ENCODE measurements around the gene PPM1H. TPM values are rescaled to one million over a fixed set of nuclear protein-coding genes. Genes with fewer than 3 reads are reported as not detected.

Gene PPM1H
- total RNA-seq, 3 donors from 2014 or later (not counting 1 experiment from before 2014, with no cell fraction given), result 0.18 to 2.1 (median 0.40) TPM

DNA sequence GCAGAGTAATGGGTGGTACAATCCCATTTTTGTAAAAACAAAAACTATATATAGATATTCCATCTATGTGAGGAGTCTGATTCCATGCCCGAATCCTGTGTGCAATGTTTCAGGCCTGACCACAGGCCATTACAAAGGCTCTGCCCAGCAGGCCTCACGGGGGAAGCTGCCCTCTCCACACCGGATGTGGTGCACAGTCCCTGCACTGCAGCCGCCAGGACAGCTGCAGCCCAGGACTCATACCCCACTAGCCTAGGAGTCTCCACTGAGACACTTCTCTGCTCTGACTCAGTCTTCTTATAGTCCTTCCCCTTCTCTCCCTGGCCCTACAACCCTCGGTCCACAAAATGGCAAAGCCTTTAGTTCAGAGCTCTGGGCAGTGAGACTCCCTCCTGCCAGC is 190.4 kb downstream of the PPM1H start:
- H3K36me3 ChIP-seq (ENCODE audit: control insufficient read depth, insufficient read depth, low read length), result no peaks in the 10 kb centered on the region
- Mint-ChIP-seq H3K27me3 (ENCODE audit: low read depth in 2 of 2) (peaks cover 0 to 7% of the 10 kb centered on the region in 2 donors), H3K4me1 (no peaks in the 10 kb centered on the region), H3K27ac (no peak overlapping the region), H3K4me3 (no peak overlapping the region), H3K9me3 (no peaks in the 10 kb centered on the region), H3K36me3 (no peaks in the 10 kb centered on the region)
- no peaks in the 10 kb centered on the region for H3K27me3 ChIP-seq (ENCODE audit: control insufficient read depth, insufficient read depth, low read length)
- intact Hi-C loops (cut with micrococcal nuclease), result no loop called here
- no peak overlapping the region for H3K4me3 ChIP-seq (ENCODE audit: low read length)
- DNase-seq (no peak), ATAC-seq (peak in 1 of 3 donors; percentile 35)
- no peaks in the 10 kb centered on the region for H3K9me3 ChIP-seq (ENCODE audit: control insufficient read depth, insufficient read depth, low read length)
- 75% methylated on average over 5 of the region's 5 CpGs for WGBS (ENCODE audit: insufficient coverage)
- no peaks in the 10 kb centered on the region for H3K4me1 ChIP-seq (ENCODE audit: control insufficient read depth, insufficient read depth, low read length)
- H3K27ac ChIP-seq (ENCODE audit: low read length), result no peak overlapping the region
- TF ChIP-seq, protein P1, sequence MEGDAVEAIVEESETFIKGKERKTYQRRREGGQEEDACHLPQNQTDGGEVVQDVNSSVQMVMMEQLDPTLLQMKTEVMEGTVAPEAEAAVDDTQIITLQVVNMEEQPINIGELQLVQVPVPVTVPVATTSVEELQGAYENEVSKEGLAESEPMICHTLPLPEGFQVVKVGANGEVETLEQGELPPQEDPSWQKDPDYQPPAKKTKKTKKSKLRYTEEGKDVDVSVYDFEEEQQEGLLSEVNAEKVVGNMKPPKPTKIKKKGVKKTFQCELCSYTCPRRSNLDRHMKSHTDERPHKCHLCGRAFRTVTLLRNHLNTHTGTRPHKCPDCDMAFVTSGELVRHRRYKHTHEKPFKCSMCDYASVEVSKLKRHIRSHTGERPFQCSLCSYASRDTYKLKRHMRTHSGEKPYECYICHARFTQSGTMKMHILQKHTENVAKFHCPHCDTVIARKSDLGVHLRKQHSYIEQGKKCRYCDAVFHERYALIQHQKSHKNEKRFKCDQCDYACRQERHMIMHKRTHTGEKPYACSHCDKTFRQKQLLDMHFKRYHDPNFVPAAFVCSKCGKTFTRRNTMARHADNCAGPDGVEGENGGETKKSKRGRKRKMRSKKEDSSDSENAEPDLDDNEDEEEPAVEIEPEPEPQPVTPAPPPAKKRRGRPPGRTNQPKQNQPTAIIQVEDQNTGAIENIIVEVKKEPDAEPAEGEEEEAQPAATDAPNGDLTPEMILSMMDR (IDR thresholded peaks at IDR 0.05), result no peak

DNA sequence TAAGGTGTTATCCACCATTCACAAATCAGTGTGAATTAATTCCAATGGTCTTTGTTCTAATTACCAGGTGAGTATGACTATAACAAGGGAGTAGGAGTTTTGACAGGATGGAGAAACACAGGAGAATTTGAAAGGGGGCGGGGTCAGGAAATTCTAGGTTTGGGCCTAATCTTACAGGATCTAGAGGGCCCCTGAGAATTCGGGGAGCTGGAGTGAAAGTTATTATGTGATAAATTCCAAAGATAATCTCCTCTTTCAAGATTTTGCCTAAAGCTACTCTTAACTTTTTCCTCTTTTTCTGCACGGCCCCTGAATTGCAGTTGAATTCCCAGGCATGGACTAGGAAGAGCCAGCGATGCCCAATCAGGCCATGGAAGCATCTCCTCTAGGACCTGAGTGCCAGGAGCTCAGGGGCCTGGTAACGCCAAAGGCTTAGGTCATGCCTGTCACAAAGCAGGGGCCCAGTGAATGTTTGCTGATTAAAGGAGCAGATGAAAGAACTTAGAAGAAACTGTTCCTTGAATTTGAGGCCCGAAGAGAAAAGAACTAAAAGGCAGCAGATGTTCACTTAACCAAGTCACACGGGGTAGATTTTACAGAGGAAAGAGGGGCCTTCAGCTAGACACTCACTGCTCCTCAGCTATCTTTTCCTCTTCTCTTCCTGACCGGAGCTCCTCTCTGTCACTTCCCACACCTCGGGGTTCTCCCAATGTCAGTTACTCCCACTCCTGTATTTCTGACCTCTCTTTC is 195.5 kb downstream of the PPM1H start:
- H3K4me3 Mint-ChIP-seq, result no peak overlapping the region
- DNase-seq (no peak), ATAC-seq (no peak)
- WGBS (ENCODE audit: insufficient coverage), result 91% methylated on average over 8 of the region's 9 CpGs
- TF ChIP-seq, protein P1 (IDR thresholded peaks at IDR 0.05), result no peak
- Histone ChIP-seq H3K9me3 (ENCODE audit: control insufficient read depth, insufficient read depth, low read length) (no peaks in the 10 kb centered on the region), H3K36me3 (ENCODE audit: control insufficient read depth, insufficient read depth, low read length) (no peaks in the 10 kb centered on the region), H3K27me3 (ENCODE audit: control insufficient read depth, insufficient read depth, low read length) (no peaks in the 10 kb centered on the region), H3K4me1 (ENCODE audit: control insufficient read depth, insufficient read depth, low read length) (no peaks in the 10 kb centered on the region), H3K4me3 (ENCODE audit: low read length) (no peak overlapping the region), H3K27ac (ENCODE audit: low read length) (no peak overlapping the region)
- H3K9me3 Mint-ChIP-seq, result no peaks in the 10 kb centered on the region
- H3K27me3 Mint-ChIP-seq (ENCODE audit: low read depth in 2 of 2), result peaks cover 0 to 7% of the 10 kb centered on the region in 2 donors
- no peaks in the 10 kb centered on the region for H3K36me3 Mint-ChIP-seq
- no peaks in the 10 kb centered on the region for H3K4me1 Mint-ChIP-seq
- no peak overlapping the region for H3K27ac Mint-ChIP-seq
- intact Hi-C loops (cut with micrococcal nuclease), result no loop called here

- TF ChIP-seq, protein P1 (IDR thresholded peaks at IDR 0.05), result no peak
- H3K4me1 Mint-ChIP-seq, result no peaks in the 10 kb centered on the region
- no peaks in the 10 kb centered on the region for H3K36me3 Mint-ChIP-seq
- no peak overlapping the region for H3K27ac ChIP-seq (ENCODE audit: low read length)
- no peak overlapping the region for H3K27ac Mint-ChIP-seq
- WGBS (ENCODE audit: insufficient coverage), result 98% methylated on average over 6 of the region's 8 CpGs
- H3K9me3 ChIP-seq (ENCODE audit: control insufficient read depth, insufficient read depth, low read length), result no peaks in the 10 kb centered on the region
- no peaks in the 10 kb centered on the region for H3K9me3 Mint-ChIP-seq
- H3K4me3 ChIP-seq (ENCODE audit: low read length), result no peak overlapping the region
- DNase-seq, result no peak
- H3K4me1 ChIP-seq (ENCODE audit: control insufficient read depth, insufficient read depth, low read length), result no peaks in the 10 kb centered on the region
- H3K27me3 Mint-ChIP-seq (ENCODE audit: low read depth in 2 of 2), result peaks cover 0 to 7% of the 10 kb centered on the region in 2 donors
- ATAC-seq, result no peak
- H3K36me3 ChIP-seq (ENCODE audit: control insufficient read depth, insufficient read depth, low read length), result no peaks in the 10 kb centered on the region
- H3K27me3 ChIP-seq (ENCODE audit: control insufficient read depth, insufficient read depth, low read length), result no peaks in the 10 kb centered on the region
- intact Hi-C loops (cut with micrococcal nuclease), result no loop called here
- H3K4me3 Mint-ChIP-seq, result no peak overlapping the region
Measured at GRCh38 chr12:62738616-62739015, 196.3 kb downstream of the PPM1H start.

GRCh38 chr12:62738105-62738504 is 196.8 kb downstream of the PPM1H start:
- 92% methylated on average over 3 of the region's 3 CpGs for WGBS (ENCODE audit: insufficient coverage)
- Histone ChIP-seq H3K36me3 (ENCODE audit: control insufficient read depth, insufficient read depth, low read length) (no peaks in the 10 kb centered on the region), H3K4me1 (ENCODE audit: control insufficient read depth, insufficient read depth, low read length) (no peaks in the 10 kb centered on the region), H3K9me3 (ENCODE audit: control insufficient read depth, insufficient read depth, low read length) (no peaks in the 10 kb centered on the region), H3K4me3 (ENCODE audit: low read length) (no peak overlapping the region), H3K27me3 (ENCODE audit: control insufficient read depth, insufficient read depth, low read length) (no peaks in the 10 kb centered on the region), H3K27ac (ENCODE audit: low read length) (no peak overlapping the region)
- Mint-ChIP-seq H3K4me3 (no peak overlapping the region), H3K27me3 (ENCODE audit: low read depth in 2 of 2) (peaks cover 0 to 7% of the 10 kb centered on the region in 2 donors), H3K36me3 (no peaks in the 10 kb centered on the region), H3K4me1 (no peaks in the 10 kb centered on the region), H3K27ac (no peak overlapping the region), H3K9me3 (no peaks in the 10 kb centered on the region)
- TF ChIP-seq, protein P1 (IDR thresholded peaks at IDR 0.05), result no peak
- DNase-seq (no peak), ATAC-seq (no peak)
- intact Hi-C loops (cut with micrococcal nuclease), result no loop called here
